Activated naive CD8-positive, alpha-beta T cell treated with anti-CD3 and anti-CD28 coated beads for 36 hours (primary cell): ENCODE results near the gene DHX32. TPM values are rescaled to one million over a fixed set of nuclear protein-coding genes. Genes with fewer than 3 reads are reported as not detected.

Source experiments
- total RNA-seq, 2 experiments: library from RNA; stranded (reverse); gene quantifications; one replicate each; pipeline ENCODE4 v1.2.3, GENCODE V29; 2021

DHX32 gene
- total RNA-seq, 2 experiments from 2014 or later = 27.6 to 27.8 TPM

Other genes starting within 250 kb of the DHX32 start
- not detected for gene TEX36, start 198.1 kb downstream of the DHX32 start, total RNA-seq
- 10 to 100 TPM; 28.1 to 30.6 TPM for gene EDRF1, start 161.6 kb downstream of the DHX32 start, total RNA-seq
- gene MMP21, start 105.5 kb downstream of the DHX32 start, total RNA-seq = not detected
- gene UROS, start 58.0 kb downstream of the DHX32 start, total RNA-seq = 10 to 100 TPM; 48.4 to 50.1 TPM
- 100 to 1,000 TPM; 156 to 158 TPM for gene BCCIP, start 57.7 kb downstream of the DHX32 start, total RNA-seq
- gene FANK1, start 15.3 kb upstream of the DHX32 start, total RNA-seq = 1 to 10 TPM in 1 of 2 experiments, under 1 TPM in 1; 0.92 to 1.1 TPM